ENCODE results near the gene CLCN7.
"Not testable (repeated sequence)": the region's sequence is repeated elsewhere in the genome, so short reads cannot be mapped to it uniquely, and the experiment has no call there.

CLCN7 gene

GRCh38 chr16:1446296-1447080 is 28.3 kb downstream of the CLCN7 start:
- no peak for FAIRE-seq
- TF ChIP-seq POLR2A (IDR thresholded peaks at IDR 0.05; ENCODE audit: low read depth, low read length) (no peak), TAF1 (IDR thresholded peaks at IDR 0.05; ENCODE audit: borderline replicate concordance, low read depth, low read length) (no peak), POLR2AphosphoS5 (IDR thresholded peaks at IDR 0.05; ENCODE audit: low read depth, low read length) (no peak)
- no peak for DNase-seq (ENCODE audit: insufficient read length)

- DNase-seq (ENCODE audit: insufficient read length), result no peak
- no peak for FAIRE-seq
- TF ChIP-seq POLR2AphosphoS5 (IDR thresholded peaks at IDR 0.05; ENCODE audit: low read depth, low read length) (no peak), TAF1 (IDR thresholded peaks at IDR 0.05; ENCODE audit: borderline replicate concordance, low read depth, low read length) (no peak), POLR2A (IDR thresholded peaks at IDR 0.05; ENCODE audit: low read depth, low read length) (no peak)
Observed at GRCh38 chr16:1445518-1446203, 29.2 kb downstream of the CLCN7 start.

- TF ChIP-seq TAF1 (IDR thresholded peaks at IDR 0.05; ENCODE audit: borderline replicate concordance, low read depth, low read length) (no peak), POLR2A (IDR thresholded peaks at IDR 0.05; ENCODE audit: low read depth, low read length) (no peak), POLR2AphosphoS5 (IDR thresholded peaks at IDR 0.05; ENCODE audit: low read depth, low read length) (no peak)
- no peak for FAIRE-seq
- no peak for DNase-seq (ENCODE audit: insufficient read length)
Observed at GRCh38 chr16:1444730-1445517, 29.9 kb downstream of the CLCN7 start.

- FAIRE-seq (no peak), DNase-seq (ENCODE audit: insufficient read length) (no peak)
- TF ChIP-seq POLR2AphosphoS5 (IDR thresholded peaks at IDR 0.05; ENCODE audit: low read depth, low read length), result no peak
- TF ChIP-seq POLR2A (IDR thresholded peaks at IDR 0.05; ENCODE audit: low read depth, low read length), result no peak
- no peak for TF ChIP-seq TAF1 (IDR thresholded peaks at IDR 0.05; ENCODE audit: borderline replicate concordance, low read depth, low read length)
Observed at GRCh38 chr16:1443980-1444729, 30.7 kb downstream of the CLCN7 start, which contains the start of gene CCDC154. CCDC154 (minus strand) TSS chr16:1444556; CDS start chr16:1444322, 234 bp downstream.

GRCh38 chr16:1443403-1443973 is 31.3 kb downstream of the CLCN7 start:
- FAIRE-seq (no peak), DNase-seq (ENCODE audit: insufficient read length) (no peak)
- TF ChIP-seq TAF1 (IDR thresholded peaks at IDR 0.05; ENCODE audit: borderline replicate concordance, low read depth, low read length) (no peak), POLR2A (IDR thresholded peaks at IDR 0.05; ENCODE audit: low read depth, low read length) (no peak), POLR2AphosphoS5 (IDR thresholded peaks at IDR 0.05; ENCODE audit: low read depth, low read length) (no peak)

- no peak for FAIRE-seq
- no peak for TF ChIP-seq POLR2AphosphoS5 (IDR thresholded peaks at IDR 0.05; ENCODE audit: low read depth, low read length)
- TF ChIP-seq TAF1 (IDR thresholded peaks at IDR 0.05; ENCODE audit: borderline replicate concordance, low read depth, low read length), result no peak
- no peak for DNase-seq (ENCODE audit: insufficient read length)
Observed at GRCh38 chr16:1442697-1443096, 32.1 kb downstream of the CLCN7 start.

GRCh38 chr16:1441391-1441829 is 33.4 kb downstream of the CLCN7 start:
- DNase-seq (ENCODE audit: insufficient read length), result no peak
- no peak for FAIRE-seq
- TF ChIP-seq TAF1 (IDR thresholded peaks at IDR 0.05; ENCODE audit: borderline replicate concordance, low read depth, low read length) (no peak), POLR2A (IDR thresholded peaks at IDR 0.05; ENCODE audit: low read depth, low read length) (no peak), POLR2AphosphoS5 (IDR thresholded peaks at IDR 0.05; ENCODE audit: low read depth, low read length) (no peak)

GRCh38 chr16:1439699-1440074 is 35.1 kb downstream of the CLCN7 start:
- FAIRE-seq; DNase-seq (ENCODE audit: insufficient read length): not testable (repeated sequence)

GRCh38 chr16:1439058-1439698 is 35.6 kb downstream of the CLCN7 start:
- FAIRE-seq, result no peak

More at GRCh38 chr16:1439058-1439698, 35.6 kb downstream of the CLCN7 start:
- no peak for DNase-seq (ENCODE audit: insufficient read length)
- TF ChIP-seq TAF1 (IDR thresholded peaks at IDR 0.05; ENCODE audit: borderline replicate concordance, low read depth, low read length) (no peak), POLR2A (IDR thresholded peaks at IDR 0.05; ENCODE audit: low read depth, low read length) (no peak), POLR2AphosphoS5 (IDR thresholded peaks at IDR 0.05; ENCODE audit: low read depth, low read length) (no peak)
